22Rv1 (cell line): ENCODE results near the gene ARL13B.

ENCODE experiments used
- CTCF ChIP-seq: fragments of 450-650 bp; IDR thresholded peaks from 2 replicates; pipeline ENCODE4 v1.5.1; 2017; ENCODE audit warnings: mild to moderate bottlenecking
- ZFX ChIP-seq: fragments of 450-650 bp; IDR thresholded peaks from 2 replicates; pipeline ENCODE4 v1.6.1; 2017; ENCODE audit warnings: antibody characterized with exemption, borderline replicate concordance

- TF ChIP-seq CTCF, result no peak
- no peak for TF ChIP-seq ZFX
Observed at GRCh38 chr3:94098452-94098851, 118.5 kb downstream of the ARL13B start.
